Hematopoietic multipotent progenitor cell treated with erythropoietin and hydrocortisone succinate and interleukin-3 and kit ligand, for 15 days (in vitro differentiated cells): ENCODE measurements around the gene THSD4.

Experiments used
- DNase-seq: peaks from one replicate; pipeline ENCODE4 v3.0.0-alpha.2; 2015; ENCODE audit warnings: low spot score

Gene THSD4

GRCh38 chr15:71098920-71099319, 16.4 kb upstream of the THSD4 start:
- DNase-seq, result no peak

GRCh38 chr15:71103102-71103676, 12.1 kb upstream of the THSD4 start:
- no peak for DNase-seq

GRCh38 chr15:71104636-71105035, 10.6 kb upstream of the THSD4 start:
- DNase-seq, result no peak

GRCh38 chr15:71105444-71105843, 9.8 kb upstream of the THSD4 start:
- no peak for DNase-seq

GRCh38 chr15:71106802-71107500, 8.3 kb upstream of the THSD4 start:
- DNase-seq, result no peak

- no peak for DNase-seq
These were observed 7.8 kb upstream of the THSD4 start for GRCh38 chr15:71107501-71107815.

- no peak for DNase-seq
These were observed 6.1 kb upstream of the THSD4 start for GRCh38 chr15:71109130-71109529.

GRCh38 chr15:71109905-71110304, 5.4 kb upstream of the THSD4 start:
- DNase-seq, result no peak

GRCh38 chr15:71110405-71111180, 4.7 kb upstream of the THSD4 start:
- no peak for DNase-seq

GRCh38 chr15:71111181-71111565, 4.1 kb upstream of the THSD4 start:
- DNase-seq, result no peak

- no peak for DNase-seq
These were observed 3.3 kb upstream of the THSD4 start for GRCh38 chr15:71111950-71112349.

- no peak for DNase-seq
These were observed 2.8 kb upstream of the THSD4 start for GRCh38 chr15:71112429-71112828.

GRCh38 chr15:71114066-71114680, 1.1 kb upstream of the THSD4 start:
- no peak for DNase-seq

- no peak for DNase-seq
These were observed 488 bp downstream of the THSD4 start for GRCh38 chr15:71115567-71116351.

- DNase-seq, result no peak
These were observed 1.1 kb downstream of the THSD4 start for GRCh38 chr15:71116366-71116765.

- no peak for DNase-seq
These were observed 1.7 kb downstream of the THSD4 start for GRCh38 chr15:71116942-71117341.

- DNase-seq, result no peak
These were observed 2.5 kb downstream of the THSD4 start for GRCh38 chr15:71117714-71118305.

- no peak for DNase-seq
These were observed 3.1 kb downstream of the THSD4 start for GRCh38 chr15:71118345-71118744.

- no peak for DNase-seq
These were observed 3.8 kb downstream of the THSD4 start for GRCh38 chr15:71118881-71119632.

- DNase-seq, result no peak
These were observed 5.2 kb downstream of the THSD4 start for GRCh38 chr15:71120428-71120944.

GRCh38 chr15:71121442-71121841, 6.2 kb downstream of the THSD4 start:
- DNase-seq, result no peak
